ENCODE measurements around the gene ZMYND8. TPM values are rescaled to one million over a fixed set of nuclear protein-coding genes. Genes with fewer than 3 reads are reported as not detected.

ZMYND8 gene
- total RNA-seq, 2 experiments from 2014 or later, result 44.3 to 44.7 TPM

DNA sequence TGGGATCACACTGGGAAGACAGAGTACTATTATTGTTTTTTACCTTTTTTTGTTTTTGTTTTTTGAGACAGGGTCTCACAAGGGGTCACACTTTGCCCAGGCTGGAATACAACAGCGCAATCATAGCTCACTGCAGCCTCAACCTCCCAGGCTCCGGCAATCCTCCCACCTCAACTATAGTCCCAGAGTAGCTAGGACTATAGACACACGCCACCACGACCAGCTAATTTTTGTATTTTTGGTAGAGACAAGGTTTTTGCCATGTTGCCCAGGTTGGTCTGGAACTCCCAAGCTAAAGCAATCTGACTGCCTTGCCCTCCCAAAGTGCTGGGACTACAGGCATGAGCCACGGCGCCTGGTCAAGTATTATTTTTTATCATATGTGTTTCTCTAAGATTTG, 81.0 kb downstream of the ZMYND8 start:
- POLR2A ChIA-PET, result interaction anchor here (1.9 kb wide), 1 partner anchor 81 kb away, joined by 6 read pairs; the partner anchor contains the start of gene ZMYND8
- no peak for ATAC-seq
- H3K36me3 Mint-ChIP-seq (ENCODE audit: low read depth), result peaks cover 55% of the 10 kb centered on the region
- no peak overlapping the region for H3K27ac Mint-ChIP-seq
- no peak for DNase-seq
- CTCF ChIA-PET, result interaction anchor here (1.1 to 6.7 kb wide), 5 partner anchors 56 to 345 kb away, joined by 4 to 558 read pairs (median 59); partner anchors contain the start of gene ZMYND8
- H3K27me3 Mint-ChIP-seq (ENCODE audit: low read depth), result no peaks in the 10 kb centered on the region
- H3K9me3 Mint-ChIP-seq (ENCODE audit: insufficient read depth), result no peaks in the 10 kb centered on the region
- H3K4me3 Mint-ChIP-seq, result no peak overlapping the region
- H3K4me1 Mint-ChIP-seq (ENCODE audit: low read depth), result peaks cover 41% of the 10 kb centered on the region

DNA sequence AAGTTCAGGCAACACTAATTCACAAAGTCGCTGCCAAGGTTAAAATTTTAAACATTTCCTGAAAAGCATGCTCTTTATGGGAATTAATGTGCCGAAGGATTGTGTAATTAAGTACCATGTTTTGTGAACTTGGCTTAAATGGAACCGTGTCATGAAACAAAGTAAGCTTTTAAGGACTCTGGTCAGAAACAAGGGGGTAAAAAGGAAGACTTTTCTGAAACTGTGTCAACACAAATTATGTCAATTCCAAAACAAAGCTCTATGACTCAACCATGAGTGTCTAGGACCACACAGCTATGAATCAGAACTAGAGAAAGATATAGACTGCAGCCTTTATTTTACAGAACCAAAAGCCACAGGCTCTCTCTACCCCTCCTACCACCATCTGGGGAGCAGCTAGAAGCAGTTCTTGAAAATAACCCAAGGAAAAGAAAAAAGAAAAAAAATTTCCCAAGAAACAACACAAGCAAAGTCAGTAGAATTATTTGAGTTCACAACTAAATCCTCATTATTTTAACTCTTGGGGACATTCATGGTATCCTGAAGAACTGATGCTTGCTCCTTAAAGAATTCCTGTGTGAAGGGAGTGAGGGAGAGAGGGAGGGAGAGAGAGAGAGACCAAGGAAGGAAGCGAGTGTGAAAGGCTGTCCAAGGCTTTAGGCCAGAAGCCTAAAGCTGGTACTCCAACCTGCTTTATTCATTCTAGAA, 81.9 kb downstream of the ZMYND8 start:
- peak overlapping the region; percentile 64 for H3K27ac Mint-ChIP-seq
- CTCF ChIA-PET, result interaction anchor here (0.8 to 6.7 kb wide), 20 partner anchors 9 to 390 kb away, joined by 3 to 558 read pairs (median 10); partner anchors contain the start of gene ZMYND8
- H3K36me3 Mint-ChIP-seq (ENCODE audit: low read depth), result peaks cover 52% of the 10 kb centered on the region
- no peaks in the 10 kb centered on the region for H3K27me3 Mint-ChIP-seq (ENCODE audit: low read depth)
- H3K4me3 Mint-ChIP-seq, result no peak overlapping the region
- DNase-seq (peak; percentile 36), ATAC-seq (peak; percentile 75)
- H3K4me1 Mint-ChIP-seq (ENCODE audit: low read depth), result peaks cover 41% of the 10 kb centered on the region
- POLR2A ChIA-PET, result interaction anchor here (0.6 to 1.9 kb wide), 6 partner anchors 9 to 110 kb away, joined by 3 to 6 read pairs (median 4); partner anchors contain the start of gene ZMYND8
- no peaks in the 10 kb centered on the region for H3K9me3 Mint-ChIP-seq (ENCODE audit: insufficient read depth)

DNA sequence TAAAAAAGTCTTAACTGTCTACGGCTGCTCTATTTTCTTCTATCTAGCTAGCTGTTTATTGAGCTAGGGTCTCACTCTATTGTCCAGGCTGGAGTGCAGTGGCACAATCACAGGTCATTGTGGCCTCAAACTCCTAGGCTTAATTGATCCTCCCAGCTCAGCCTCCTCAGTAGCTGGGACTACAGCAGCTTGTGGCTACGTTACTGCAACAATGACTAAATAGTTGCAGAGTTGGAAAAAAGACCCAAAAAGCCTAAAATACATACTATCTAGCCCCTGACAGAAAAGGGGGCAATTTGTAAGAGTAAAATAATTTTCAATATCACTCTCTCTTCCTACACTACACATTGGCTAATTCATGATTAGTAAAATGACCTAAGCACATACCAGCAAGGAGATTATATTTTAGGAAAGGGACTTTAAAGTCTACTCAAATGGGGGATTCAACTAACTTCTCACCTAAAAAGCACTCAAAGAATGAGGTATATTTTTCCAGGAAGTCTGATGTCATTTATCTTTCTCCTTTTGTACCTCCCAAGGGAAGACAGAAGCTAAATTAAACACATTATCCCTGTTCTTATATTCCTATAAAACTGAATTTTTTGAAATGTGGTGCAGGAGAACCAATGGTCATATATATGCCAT, 82.8 kb downstream of the ZMYND8 start:
- H3K36me3 Mint-ChIP-seq (ENCODE audit: low read depth), result peaks cover 56% of the 10 kb centered on the region
- CTCF ChIA-PET, result interaction anchor here (0.6 to 6.7 kb wide), 54 partner anchors 10 to 390 kb away, joined by 3 to 558 read pairs (median 4); partner anchors contain the start of gene ZMYND8

DNA sequence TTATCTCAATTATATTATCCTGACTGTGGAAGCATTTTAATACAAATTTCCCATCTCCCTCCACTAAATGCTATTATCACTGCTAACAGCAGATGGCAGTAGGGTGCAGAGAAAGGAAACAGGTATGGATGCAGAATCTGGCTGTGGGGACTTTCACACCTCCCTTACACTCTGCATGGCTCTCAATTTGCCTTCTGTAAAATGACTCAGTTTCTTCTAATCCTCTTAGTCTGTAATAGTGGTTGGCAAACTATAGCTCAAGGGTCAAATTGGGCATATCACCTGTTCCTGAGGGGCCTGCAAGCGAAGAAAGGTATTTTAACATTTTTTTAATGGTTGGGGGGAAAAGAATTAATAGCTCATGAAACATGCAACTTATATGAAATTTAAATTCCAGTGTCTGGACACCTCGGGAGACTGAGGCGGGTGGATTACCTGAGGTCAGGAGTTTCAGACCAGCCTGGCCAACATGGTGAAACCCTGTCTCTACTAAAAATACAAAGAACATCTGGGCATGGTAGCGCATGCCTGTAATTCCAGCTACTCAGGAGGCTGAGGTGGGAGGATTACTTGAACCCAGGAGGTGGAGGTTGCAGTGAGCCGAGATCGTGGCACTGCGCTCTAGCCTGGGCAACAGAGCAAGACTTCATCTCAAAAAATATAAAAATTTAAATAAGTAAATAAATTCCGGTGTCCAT, 83.5 kb downstream of the ZMYND8 start:
- H3K27me3 Mint-ChIP-seq (ENCODE audit: low read depth), result no peaks in the 10 kb centered on the region
- DNase-seq, result peak; percentile 68
- peaks cover 52% of the 10 kb centered on the region for H3K36me3 Mint-ChIP-seq (ENCODE audit: low read depth)
- peaks cover 39% of the 10 kb centered on the region for H3K4me1 Mint-ChIP-seq (ENCODE audit: low read depth)
- ChIA-PET CTCF (interaction anchor here (0.6 to 6.7 kb wide), 52 partner anchors 10 to 389 kb away, joined by 3 to 558 read pairs (median 5); partner anchors contain the start of gene ZMYND8), POLR2A (interaction anchor here (0.6 to 1.5 kb wide), 2 partner anchors 111 to 236 kb away, joined by 3 to 4 read pairs; no protein-coding TSS in a partner anchor)
- no peaks in the 10 kb centered on the region for H3K9me3 Mint-ChIP-seq (ENCODE audit: insufficient read depth)
- no peak overlapping the region for H3K4me3 Mint-ChIP-seq
- peak; percentile 59 for ATAC-seq
- no peak overlapping the region for H3K27ac Mint-ChIP-seq

More for the DNA sequence above, 82.8 kb downstream of the ZMYND8 start:
- no peaks in the 10 kb centered on the region for H3K9me3 Mint-ChIP-seq (ENCODE audit: insufficient read depth)
- H3K4me3 Mint-ChIP-seq, result no peak overlapping the region
- DNase-seq, result no peak
- no peaks in the 10 kb centered on the region for H3K27me3 Mint-ChIP-seq (ENCODE audit: low read depth)
- peak overlapping the region; percentile 7 for H3K27ac Mint-ChIP-seq
- no peak for ATAC-seq
- peaks cover 41% of the 10 kb centered on the region for H3K4me1 Mint-ChIP-seq (ENCODE audit: low read depth)
- POLR2A ChIA-PET, result interaction anchor here (0.6 to 1.9 kb wide), 6 partner anchors 20 to 236 kb away, joined by 3 to 6 read pairs (median 4); partner anchors contain the start of gene ZMYND8

DNA sequence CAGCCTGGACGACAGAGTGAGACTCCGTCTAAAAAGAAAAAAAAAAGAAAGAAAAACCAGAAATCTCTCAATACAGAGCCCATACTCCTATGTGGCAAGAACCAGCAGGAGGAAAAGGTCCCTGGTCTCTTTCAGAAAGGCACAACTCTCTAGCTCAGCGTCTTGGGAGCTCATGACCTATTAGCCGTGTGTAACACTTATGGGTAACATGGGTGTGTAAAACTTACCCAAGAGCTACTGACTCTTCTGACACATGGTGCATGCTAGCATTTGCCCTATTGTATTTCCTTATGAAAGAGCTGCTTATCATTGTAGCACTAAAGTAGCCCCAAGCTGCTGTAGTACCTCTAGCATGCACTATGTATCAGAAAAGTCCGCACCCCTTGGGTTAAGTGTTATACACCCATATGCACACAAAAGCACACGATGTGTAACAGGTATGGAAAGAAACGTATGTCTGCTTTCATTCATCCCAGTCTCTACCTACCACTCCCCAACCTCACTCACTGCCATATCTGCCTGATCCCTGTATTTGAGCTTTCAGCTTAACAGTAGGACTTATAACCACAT, 85.4 kb downstream of the ZMYND8 start:
- peaks cover 47% of the 10 kb centered on the region for H3K4me1 Mint-ChIP-seq (ENCODE audit: low read depth)
- no peak overlapping the region for H3K27ac Mint-ChIP-seq
- H3K36me3 Mint-ChIP-seq (ENCODE audit: low read depth), result peaks cover 54% of the 10 kb centered on the region
- POLR2A ChIA-PET, result interaction anchor here (1.1 kb wide), 1 partner anchor 110 kb away, joined by 4 read pairs; no protein-coding TSS in a partner anchor
- no peak overlapping the region for H3K4me3 Mint-ChIP-seq
- no peaks in the 10 kb centered on the region for H3K27me3 Mint-ChIP-seq (ENCODE audit: low read depth)
- CTCF ChIA-PET, result interaction anchor here (1.0 to 6.7 kb wide), 6 partner anchors 51 to 516 kb away, joined by 3 to 558 read pairs (median 32); partner anchors contain the start of gene ZMYND8
- no peak for ATAC-seq
- no peak for DNase-seq
- no peaks in the 10 kb centered on the region for H3K9me3 Mint-ChIP-seq (ENCODE audit: insufficient read depth)

DNA sequence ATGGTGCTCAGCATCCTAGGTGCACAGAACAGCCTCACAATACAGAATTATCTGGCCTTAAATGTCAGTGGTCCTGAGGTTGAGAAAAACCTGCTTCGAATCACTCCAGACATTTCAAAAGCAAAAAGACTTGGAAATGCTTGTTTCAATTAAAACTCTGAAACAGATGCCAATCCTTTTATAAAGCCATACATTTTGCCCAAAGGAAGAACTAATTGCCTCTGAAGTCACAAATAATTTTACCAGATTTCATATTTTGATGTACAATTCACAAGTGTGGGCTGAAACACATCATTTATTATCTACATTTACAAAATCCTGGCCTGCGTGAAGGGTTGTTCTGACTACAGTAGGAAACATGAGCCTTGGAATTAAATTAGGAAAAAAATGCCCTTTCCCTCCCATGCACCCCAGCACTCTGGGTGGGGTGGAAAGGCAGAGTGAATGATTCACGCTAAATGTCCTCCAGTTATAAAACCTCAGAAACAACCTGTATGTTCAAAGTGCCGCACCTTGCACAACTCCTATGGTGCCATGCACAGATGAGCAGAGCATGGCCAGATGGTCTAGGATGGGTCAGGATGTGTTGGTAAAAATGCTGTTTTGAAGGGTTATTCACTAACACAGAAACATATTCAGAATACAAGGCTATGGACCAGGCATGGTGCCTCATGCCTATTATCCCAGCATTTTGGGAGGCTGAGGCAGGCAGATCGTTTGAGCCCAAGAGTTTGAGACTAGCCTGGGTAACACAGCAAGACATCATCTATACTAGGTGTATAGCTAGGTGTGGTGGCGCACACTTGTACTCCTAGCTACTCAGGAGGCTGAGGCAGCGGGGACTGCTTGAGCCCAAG, 87.0 kb downstream of the ZMYND8 start:
- peaks cover 36% of the 10 kb centered on the region for H3K4me1 Mint-ChIP-seq (ENCODE audit: low read depth)
- no peaks in the 10 kb centered on the region for H3K9me3 Mint-ChIP-seq (ENCODE audit: insufficient read depth)
- CTCF ChIA-PET, result interaction anchor here (0.7 to 6.7 kb wide), 3 partner anchors 64 to 351 kb away, joined by 3 to 558 read pairs (median 4); no protein-coding TSS in a partner anchor
- DNase-seq, result no peak
- peaks cover 45% of the 10 kb centered on the region for H3K36me3 Mint-ChIP-seq (ENCODE audit: low read depth)
- no peak overlapping the region for H3K27ac Mint-ChIP-seq
- POLR2A ChIA-PET, result interaction anchor here (1.1 kb wide), 1 partner anchor 112 kb away, joined by 4 read pairs; no protein-coding TSS in a partner anchor
- no peaks in the 10 kb centered on the region for H3K27me3 Mint-ChIP-seq (ENCODE audit: low read depth)
- ATAC-seq, result no peak
- no peak overlapping the region for H3K4me3 Mint-ChIP-seq

DNA sequence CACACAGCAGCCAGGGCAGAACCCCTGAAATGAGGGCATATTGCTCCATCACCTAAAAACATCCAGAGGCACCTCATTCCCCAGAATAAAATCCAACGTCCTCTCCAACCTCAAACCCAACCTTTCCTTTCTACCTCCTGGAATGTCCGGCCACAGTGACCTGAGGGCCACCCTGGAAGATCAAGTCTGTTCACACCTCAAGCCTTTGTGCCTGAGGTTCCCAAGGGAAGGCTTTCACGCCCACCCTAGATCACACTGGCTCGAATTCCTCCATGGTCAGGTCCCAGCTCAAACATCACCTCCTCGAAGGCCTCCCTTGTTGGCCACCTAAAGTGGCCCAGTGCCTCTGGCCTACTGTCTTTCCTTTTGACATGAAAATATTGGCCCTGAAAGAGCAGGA, 88.9 kb downstream of the ZMYND8 start:
- Mint-ChIP-seq H3K27ac (peak overlapping the region; percentile 51), H3K4me1 (ENCODE audit: low read depth) (peaks cover 19% of the 10 kb centered on the region), H3K4me3 (no peak overlapping the region), H3K27me3 (ENCODE audit: low read depth) (no peaks in the 10 kb centered on the region), H3K36me3 (ENCODE audit: low read depth) (peaks cover 36% of the 10 kb centered on the region), H3K9me3 (ENCODE audit: insufficient read depth) (no peaks in the 10 kb centered on the region)
- ATAC-seq (no peak), DNase-seq (no peak)
- POLR2A ChIA-PET, result no interaction called here
- CTCF ChIA-PET, result no interaction called here

DNA sequence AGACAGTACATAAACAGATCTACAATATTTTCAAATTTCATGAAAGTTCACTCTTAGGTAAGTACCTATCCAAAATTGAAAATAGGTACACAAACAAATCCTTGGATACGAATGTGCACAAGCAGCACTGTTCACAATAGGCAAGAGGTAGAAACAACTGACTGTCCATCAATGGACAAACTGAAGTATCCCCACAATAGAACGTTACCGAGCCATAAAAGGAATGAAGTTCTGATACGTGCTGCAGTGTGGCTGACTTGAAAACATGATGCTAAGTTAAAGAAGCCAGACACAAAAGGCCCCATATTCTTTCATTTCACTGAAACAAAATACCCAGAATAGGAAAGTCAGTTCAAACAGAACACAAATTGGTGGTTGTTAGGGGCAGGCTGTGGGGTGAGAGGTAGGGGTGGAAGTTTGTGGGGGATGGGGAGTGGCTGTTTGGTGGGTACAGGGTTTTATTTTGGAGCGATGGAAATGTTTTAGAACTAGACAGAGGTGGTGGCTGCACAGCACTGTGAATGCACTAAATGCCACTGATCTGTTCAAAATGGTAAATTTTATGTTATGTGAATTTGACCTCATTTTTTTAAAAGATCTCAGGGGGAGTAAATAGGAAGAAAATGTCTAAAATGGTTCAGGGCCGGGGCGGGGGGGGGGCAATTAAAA, 89.5 kb downstream of the ZMYND8 start:
- H3K4me1 Mint-ChIP-seq (ENCODE audit: low read depth), result peaks cover 19% of the 10 kb centered on the region
- no peak overlapping the region for H3K4me3 Mint-ChIP-seq
- POLR2A ChIA-PET, result no interaction called here
- CTCF ChIA-PET, result interaction anchor here (0.9 kb wide), 1 partner anchor 117 kb away, joined by 3 read pairs; no protein-coding TSS in a partner anchor
- H3K27ac Mint-ChIP-seq, result peak overlapping the region; percentile 51
- H3K36me3 Mint-ChIP-seq (ENCODE audit: low read depth), result peaks cover 38% of the 10 kb centered on the region
- no peaks in the 10 kb centered on the region for H3K9me3 Mint-ChIP-seq (ENCODE audit: insufficient read depth)
- ATAC-seq (no peak), DNase-seq (no peak)
- H3K27me3 Mint-ChIP-seq (ENCODE audit: low read depth), result no peaks in the 10 kb centered on the region

DNA sequence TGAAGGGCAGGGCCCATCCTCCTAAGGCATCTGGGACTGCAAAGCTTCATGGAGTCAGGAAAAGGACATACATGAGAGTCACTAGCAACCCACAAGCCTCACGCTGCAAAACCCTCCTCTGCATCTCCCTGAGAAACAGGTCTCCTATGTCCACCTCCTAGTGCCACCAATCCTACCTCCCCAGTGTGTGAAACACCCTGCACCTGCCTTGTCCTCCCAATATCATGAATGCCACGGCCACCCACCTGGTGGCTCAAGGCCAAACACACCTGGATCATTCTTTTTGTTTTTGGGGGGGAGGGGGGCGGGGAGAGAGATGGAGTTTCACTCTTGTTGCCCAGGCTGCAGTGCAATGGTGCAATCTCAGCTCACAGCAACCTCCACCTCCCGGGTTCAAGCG, 90.5 kb downstream of the ZMYND8 start:
- H3K36me3 Mint-ChIP-seq (ENCODE audit: low read depth), result peaks cover 43% of the 10 kb centered on the region
- no peaks in the 10 kb centered on the region for H3K27me3 Mint-ChIP-seq (ENCODE audit: low read depth)
- DNase-seq (no peak), ATAC-seq (no peak)
- H3K9me3 Mint-ChIP-seq (ENCODE audit: insufficient read depth), result no peaks in the 10 kb centered on the region
- peak overlapping the region; percentile 65 for H3K27ac Mint-ChIP-seq
- peaks cover 19% of the 10 kb centered on the region for H3K4me1 Mint-ChIP-seq (ENCODE audit: low read depth)
- POLR2A ChIA-PET, result no interaction called here
- no peak overlapping the region for H3K4me3 Mint-ChIP-seq
- CTCF ChIA-PET, result interaction anchor here (0.9 kb wide), 1 partner anchor 118 kb away, joined by 3 read pairs; no protein-coding TSS in a partner anchor

DNA sequence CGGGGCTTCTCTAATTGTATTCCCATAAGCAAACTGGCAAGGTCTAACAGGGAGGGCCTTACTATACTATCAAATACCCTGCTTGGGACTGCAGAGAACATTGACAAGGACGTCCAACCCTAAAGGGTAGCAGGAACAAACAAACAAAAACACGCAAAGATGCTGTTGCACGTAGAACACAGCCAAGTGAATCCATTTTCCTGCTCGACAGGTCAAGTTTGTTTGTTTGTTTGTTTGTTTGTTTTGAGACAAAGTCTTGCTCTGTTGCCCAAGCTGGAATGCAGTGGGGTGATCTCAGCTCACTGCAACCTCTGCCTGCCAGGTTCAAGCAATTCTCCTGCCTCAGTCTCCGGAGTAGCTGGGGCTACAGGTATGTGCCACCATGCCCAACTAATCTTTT, 91.3 kb downstream of the ZMYND8 start:
- no peaks in the 10 kb centered on the region for H3K9me3 Mint-ChIP-seq (ENCODE audit: insufficient read depth)
- H3K27ac Mint-ChIP-seq, result no peak overlapping the region
- ChIA-PET CTCF (interaction anchor here (2.6 kb wide), 1 partner anchor 118 kb away, joined by 19 read pairs; no protein-coding TSS in a partner anchor), POLR2A (no interaction called here)
- H3K4me1 Mint-ChIP-seq (ENCODE audit: low read depth), result peaks cover 19% of the 10 kb centered on the region
- no peak overlapping the region for H3K4me3 Mint-ChIP-seq
- DNase-seq (no peak), ATAC-seq (no peak)
- H3K36me3 Mint-ChIP-seq (ENCODE audit: low read depth), result peaks cover 48% of the 10 kb centered on the region
- no peaks in the 10 kb centered on the region for H3K27me3 Mint-ChIP-seq (ENCODE audit: low read depth)
